ENCODE measurements around the gene CCSAP. TPM values are rescaled to one million over a fixed set of nuclear protein-coding genes. Genes with fewer than 3 reads are reported as not detected.

Gene CCSAP
- total RNA-seq, 5 donors from 2014 or later (not counting 1 experiment from before 2014, with no cell fraction given), result 7.9 to 11.4 (median 8.9) TPM

DNA sequence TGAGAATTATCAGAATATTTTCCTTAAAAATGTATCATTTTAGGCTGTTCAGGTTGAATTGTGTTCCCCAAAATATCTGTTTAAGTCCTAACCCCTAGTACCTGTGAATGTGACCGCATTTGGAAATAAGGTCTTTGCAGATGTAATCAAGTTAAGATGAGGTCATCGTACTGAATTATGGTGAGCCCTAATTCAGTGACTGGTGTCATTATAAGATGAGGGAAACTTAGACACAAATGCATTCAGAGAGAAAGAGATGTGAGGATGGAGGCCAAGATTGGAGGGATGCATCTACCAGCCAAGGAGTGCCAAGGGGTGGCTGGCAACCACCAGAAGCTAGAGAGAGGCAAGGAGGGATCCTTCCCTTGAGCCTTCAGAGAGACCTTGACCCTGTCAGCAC, 67.8 kb downstream of the CCSAP start:
- ChIA-PET CTCF (interaction anchor here in 1 of 2 donors (1.2 kb wide), 1 partner anchor 16 kb away, joined by 3 read pairs; no protein-coding TSS in a partner anchor), POLR2A (interaction anchor here in 1 of 2 donors (0.6 to 0.7 kb wide), 2 partner anchors 13 to 28 kb away, joined by 4 read pairs; no protein-coding TSS in a partner anchor)
- Histone ChIP-seq H3K4me3 (ENCODE audit: control insufficient read depth in 1 of 2, extremely low read depth in 1 of 2, low read length in 1 of 2) (no peak overlapping the region), H3K27me3 (replicated peaks in 1 of 2; ENCODE audit: control insufficient read depth in 2 of 2, extremely low read depth in 1 of 2, insufficient read depth in 2 of 2, low read length in 1 of 2) (no peaks in the 10 kb centered on the region), H3K4me1 (ENCODE audit: control insufficient read depth in 1 of 2, extremely low read depth in 1 of 2, insufficient read depth in 2 of 2, low read length in 2 of 2) (peaks cover 13 to 22% of the 10 kb centered on the region in 2 experiments), H3K27ac (ENCODE audit: low read length) (no peak overlapping the region), H3K9me3 (no peaks in the 10 kb centered on the region), H3K36me3 (ENCODE audit: control insufficient read depth in 2 of 2, extremely low read depth in 1 of 2, insufficient read depth in 1 of 2, low read length in 1 of 2) (peaks cover 0 to 2% of the 10 kb centered on the region in 2 donors)
- 100% methylated on average over 1 of the region's 2 CpGs for WGBS (ENCODE audit: insufficient coverage)
- Mint-ChIP-seq H3K9me3 (no peaks in the 10 kb centered on the region), H3K27ac (no peak overlapping the region), H3K4me3 (no peak overlapping the region), H3K27me3 (no peaks in the 10 kb centered on the region), H3K4me1 (peaks cover 45 to 50% (median 47%) of the 10 kb centered on the region in 3 donors), H3K36me3 (peaks cover 7% of the 10 kb centered on the region)
- ATAC-seq (replicated peaks in 1 of 4) (no peak), DNase-seq (no peak)

DNA sequence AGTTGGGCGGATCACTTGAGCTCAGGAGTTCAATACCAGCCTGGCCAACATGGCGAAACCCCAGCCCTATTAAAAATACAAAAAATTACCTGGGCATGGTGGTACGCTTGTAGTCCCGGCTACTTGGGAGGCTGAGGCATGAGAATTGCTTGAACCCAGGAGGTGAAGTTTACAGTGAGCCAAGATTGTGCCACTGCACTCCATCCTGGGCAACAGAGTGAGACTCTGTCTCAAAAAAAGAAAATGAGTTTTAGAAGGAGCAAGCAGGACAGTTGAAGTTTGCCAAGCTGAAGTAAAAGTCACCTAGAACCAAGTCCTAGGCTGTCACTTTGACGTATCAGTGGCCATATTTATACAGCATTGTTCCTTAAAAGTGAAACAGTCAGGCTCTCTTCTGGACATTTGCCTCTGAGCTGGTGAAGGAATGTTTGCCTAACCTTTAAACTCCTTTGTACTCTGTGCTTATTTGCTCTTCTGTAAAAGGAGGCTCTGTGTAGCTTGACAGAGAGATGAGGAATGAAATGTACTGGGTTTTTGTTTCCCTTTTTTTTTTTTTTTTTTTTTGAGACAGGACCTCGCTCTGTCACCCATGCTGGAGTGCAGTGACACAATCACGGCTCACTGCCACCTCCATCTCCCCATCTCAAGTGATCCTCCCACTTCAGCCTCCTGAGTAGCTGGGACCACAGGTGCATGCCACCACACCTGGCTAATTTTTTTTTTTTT, 69.2 kb downstream of the CCSAP start:
- Mint-ChIP-seq H3K9me3 (no peaks in the 10 kb centered on the region), H3K27ac (no peak overlapping the region), H3K4me1 (peaks cover 39 to 43% (median 42%) of the 10 kb centered on the region in 3 donors), H3K36me3 (peaks cover 7% of the 10 kb centered on the region), H3K4me3 (peak overlapping the region in 1 of 3 donors; percentile 84), H3K27me3 (no peaks in the 10 kb centered on the region)
- Histone ChIP-seq H3K9me3 (no peaks in the 10 kb centered on the region), H3K36me3 (ENCODE audit: control insufficient read depth in 2 of 2, extremely low read depth in 1 of 2, insufficient read depth in 1 of 2, low read length in 1 of 2) (peaks cover 0 to 2% of the 10 kb centered on the region in 2 donors), H3K27ac (ENCODE audit: low read length) (no peak overlapping the region), H3K27me3 (replicated peaks in 1 of 2; ENCODE audit: control insufficient read depth in 2 of 2, extremely low read depth in 1 of 2, insufficient read depth in 2 of 2, low read length in 1 of 2) (no peaks in the 10 kb centered on the region), H3K4me1 (ENCODE audit: control insufficient read depth in 1 of 2, extremely low read depth in 1 of 2, insufficient read depth in 2 of 2, low read length in 2 of 2) (peaks cover 13 to 22% of the 10 kb centered on the region in 2 experiments), H3K4me3 (ENCODE audit: control insufficient read depth in 1 of 2, extremely low read depth in 1 of 2, low read length in 1 of 2) (no peak overlapping the region)
- ATAC-seq (replicated peaks in 1 of 4) (no peak), DNase-seq (no peak)
- CTCF ChIA-PET, result interaction anchor here in 1 of 2 donors (0.8 to 1.2 kb wide), 2 partner anchors 14 to 241 kb away, joined by 3 read pairs; no protein-coding TSS in a partner anchor
- WGBS (ENCODE audit: insufficient coverage), result 90% methylated on average over 2 of the region's 7 CpGs
- POLR2A ChIA-PET, result no interaction called here

DNA sequence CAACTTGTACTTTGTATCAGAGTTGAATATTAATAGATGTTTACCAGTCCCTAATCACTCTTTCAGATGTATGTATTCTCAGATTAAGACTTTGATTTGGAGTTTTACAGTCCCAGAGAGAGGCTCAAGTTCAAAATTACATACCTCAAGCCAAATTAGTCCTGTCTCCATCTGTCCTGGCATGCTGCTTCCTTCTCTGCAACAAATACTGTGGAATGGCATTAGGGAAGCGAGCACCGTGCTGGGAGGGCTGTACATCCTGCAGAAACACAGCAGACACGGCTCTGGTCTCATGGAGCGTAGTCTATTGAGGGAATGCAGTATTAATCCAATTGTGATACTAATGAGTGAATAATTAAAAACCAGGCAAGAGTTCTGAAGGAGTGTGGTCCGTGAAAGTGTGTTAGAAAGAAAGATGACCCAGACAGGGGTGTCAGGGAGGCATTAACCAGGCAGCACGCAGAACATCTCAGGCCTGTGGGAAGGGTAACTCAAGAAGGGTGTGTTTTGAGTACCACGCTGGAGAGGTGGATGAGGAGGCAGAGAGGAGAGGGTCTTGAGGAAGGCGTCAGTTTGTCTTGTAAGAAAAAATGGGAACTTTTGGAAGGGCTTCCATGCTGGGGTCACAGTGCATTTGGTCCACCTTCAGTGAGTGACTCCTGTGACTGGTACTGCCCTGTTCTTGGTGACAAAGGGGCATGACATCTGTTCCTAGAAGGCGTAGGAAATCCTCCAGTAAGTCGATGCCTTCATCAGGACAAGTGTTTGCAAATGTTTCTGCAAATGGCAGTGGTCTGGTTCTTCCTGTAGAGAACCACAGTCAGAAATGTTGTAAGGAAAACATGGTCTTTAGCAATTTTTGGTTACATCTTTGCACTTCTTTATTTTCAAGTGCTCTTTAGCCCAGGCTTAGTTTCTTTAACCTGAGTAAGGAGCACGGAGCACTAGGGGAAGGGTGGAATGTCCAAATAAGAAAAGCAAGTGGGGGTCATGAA, 70.4 kb downstream of the CCSAP start:
- WGBS (ENCODE audit: insufficient coverage), result 71% methylated on average over 10 of the region's 11 CpGs
- Histone ChIP-seq H3K9me3 (no peaks in the 10 kb centered on the region), H3K27me3 (replicated peaks in 1 of 2; ENCODE audit: control insufficient read depth in 2 of 2, extremely low read depth in 1 of 2, insufficient read depth in 2 of 2, low read length in 1 of 2) (no peaks in the 10 kb centered on the region), H3K36me3 (ENCODE audit: control insufficient read depth in 2 of 2, extremely low read depth in 1 of 2, insufficient read depth in 1 of 2, low read length in 1 of 2) (peaks cover 0 to 2% of the 10 kb centered on the region in 2 donors), H3K27ac (ENCODE audit: low read length) (no peak overlapping the region), H3K4me1 (ENCODE audit: control insufficient read depth in 1 of 2, extremely low read depth in 1 of 2, insufficient read depth in 2 of 2, low read length in 2 of 2) (peaks cover 13 to 22% of the 10 kb centered on the region in 2 experiments), H3K4me3 (ENCODE audit: control insufficient read depth in 1 of 2, extremely low read depth in 1 of 2, low read length in 1 of 2) (peak overlapping the region; percentile 65 to 78)
- peaks cover 7% of the 10 kb centered on the region for H3K36me3 Mint-ChIP-seq
- peak overlapping the region; percentile 77 to 89 for H3K27ac Mint-ChIP-seq
- DNase-seq (no peak), ATAC-seq (replicated peaks in 1 of 4) (no peak)
- ChIA-PET POLR2A (no interaction called here), CTCF (interaction anchor here in 1 of 2 donors (0.7 to 0.8 kb wide), 2 partner anchors 43 to 243 kb away, joined by 3 to 5 read pairs; no protein-coding TSS in a partner anchor)
- H3K4me3 Mint-ChIP-seq, result peak overlapping the region; percentile 84 to 93 (median 90)
- no peaks in the 10 kb centered on the region for H3K27me3 Mint-ChIP-seq
- peaks cover 0 to 3% (median 0%) of the 10 kb centered on the region in 3 donors for H3K9me3 Mint-ChIP-seq
- peaks cover 39 to 43% (median 42%) of the 10 kb centered on the region in 3 donors for H3K4me1 Mint-ChIP-seq

DNA sequence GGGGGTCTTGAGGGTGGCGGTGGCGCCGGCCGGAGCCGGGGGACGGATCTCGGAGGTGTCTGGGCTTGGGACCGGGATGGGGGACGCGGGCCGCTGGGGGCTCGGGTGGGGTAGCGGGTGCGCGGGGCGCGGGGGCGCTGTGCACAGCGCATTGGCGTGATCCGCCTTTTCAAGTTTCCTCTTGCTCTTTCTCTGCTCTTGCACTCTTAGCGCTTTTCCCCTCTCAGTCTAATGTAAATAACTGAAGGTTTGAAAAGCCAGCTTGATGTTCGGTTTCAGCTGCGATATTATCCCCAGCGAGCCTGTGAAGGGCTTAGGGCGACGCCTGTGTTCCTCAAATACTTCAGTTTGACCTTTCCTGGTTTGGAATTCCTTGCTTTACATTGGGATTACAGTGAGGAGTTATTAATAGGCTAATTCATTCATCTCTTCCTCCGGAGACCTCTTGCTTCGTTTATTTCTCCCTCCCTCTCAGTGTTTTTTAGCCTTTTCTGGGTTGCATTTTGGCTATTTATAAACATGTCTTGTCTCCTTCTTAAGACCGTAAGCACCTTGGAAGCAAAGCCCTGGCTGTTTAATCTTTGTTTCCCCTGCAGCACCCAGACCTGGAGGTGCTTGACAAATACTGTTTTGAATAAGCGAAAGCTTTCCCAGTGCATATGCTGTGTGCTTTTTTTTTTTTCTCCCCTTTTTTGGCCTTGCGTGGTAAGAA, 71.2 kb downstream of the CCSAP start:
- POLR2A ChIA-PET, result no interaction called here
- 0% methylated on average over 13 of the region's 32 CpGs for WGBS (ENCODE audit: insufficient coverage)
- Mint-ChIP-seq H3K9me3 (peaks cover 2 to 8% (median 3%) of the 10 kb centered on the region in 3 donors), H3K27ac (peak overlapping the region; percentile 77 to 89), H3K4me1 (peaks cover 40 to 47% (median 41%) of the 10 kb centered on the region in 3 donors), H3K27me3 (no peaks in the 10 kb centered on the region), H3K4me3 (peak overlapping the region; percentile 84 to 93 (median 90)), H3K36me3 (peaks cover 7% of the 10 kb centered on the region)
- Histone ChIP-seq H3K9me3 (no peaks in the 10 kb centered on the region), H3K4me1 (ENCODE audit: control insufficient read depth in 1 of 2, extremely low read depth in 1 of 2, insufficient read depth in 2 of 2, low read length in 2 of 2) (peaks cover 13 to 22% of the 10 kb centered on the region in 2 experiments), H3K36me3 (ENCODE audit: control insufficient read depth in 2 of 2, extremely low read depth in 1 of 2, insufficient read depth in 1 of 2, low read length in 1 of 2) (no peaks in the 10 kb centered on the region), H3K27me3 (replicated peaks in 1 of 2; ENCODE audit: control insufficient read depth in 2 of 2, extremely low read depth in 1 of 2, insufficient read depth in 2 of 2, low read length in 1 of 2) (no peaks in the 10 kb centered on the region), H3K27ac (ENCODE audit: low read length) (no peak overlapping the region), H3K4me3 (ENCODE audit: control insufficient read depth in 1 of 2, extremely low read depth in 1 of 2, low read length in 1 of 2) (peak overlapping the region; percentile 65 to 78)
- ATAC-seq (replicated peaks in 1 of 4), result peak; percentile 74 to 80 (median 78)
- CTCF ChIA-PET, result interaction anchor here in 1 of 2 donors (0.7 kb wide), 1 partner anchor 42 kb away, joined by 5 read pairs; no protein-coding TSS in a partner anchor
- peak in 23 of 35 experiments; percentile 6 to 59 (median 25) for DNase-seq

Other genes with a start within 250 kb of the CCSAP start
- gene RAB4A, start 71.9 kb downstream of the CCSAP start, total RNA-seq, result 10 to 100 TPM; 25.4 to 52.1 (median 44.6) TPM
- under 1 TPM in 1 of 5 donors, not detected in 4; 0.32 TPM for gene ACTA1, start 91.0 kb upstream of the CCSAP start, total RNA-seq
- gene NUP133, start 165.3 kb upstream of the CCSAP start, total RNA-seq, result 10 to 100 TPM; 32.3 to 47.6 (median 45.3) TPM
- gene ABCB10, start 215.7 kb upstream of the CCSAP start, total RNA-seq, result 10 to 100 TPM; 15.8 to 18.9 (median 18.2) TPM

All from T-cell (primary cell).